MCF 10A (cell line): Measurements from ENCODE around the gene CCDC141. TPM values are rescaled to one million over a fixed set of nuclear protein-coding genes. Genes with fewer than 3 reads are reported as not detected.

Source experiments
- BruUV-seq: library from RNA; stranded (reverse); fragments of 400-500 nt; replicated peaks from 2 replicates; lab custom pipeline; 2021; lab: Mats Ljungman, UMichigan
- CTCF ChIA-PET: fragments of 300-600 bp; sonication (Branson Sonifier 250); formaldehyde crosslinking; extraction: SDS; loops from one replicate; lab custom pipeline; 2021; ENCODE audit warnings: antibody characterized with exemption, inconsistent platforms; lab: Yijun Ruan, JAX
- POLR2A ChIA-PET: fragments of 300-600, 350-650 bp; sonication (Branson Sonifier 250); formaldehyde crosslinking; extraction: SDS; loops from one replicate; lab custom pipeline; 2020; ENCODE audit warnings: antibody characterized with exemption, inconsistent platforms; lab: Yijun Ruan, JAX
- DNase-seq: peaks from one replicate; pipeline ENCODE4 v3.0.0-alpha.2; 2018; ENCODE audit not compliant: unreplicated experiment
- H3K27ac Mint-ChIP-seq: one replicate; pipeline ENCODE4 v1.8.0; 2022; ENCODE audit warnings: mild to moderate bottlenecking, low read depth, mixed read lengths; ENCODE audit not compliant: unreplicated experiment
- H3K27me3 Mint-ChIP-seq: one replicate; pipeline ENCODE4 v1.8.0; 2022; ENCODE audit warnings: mixed read lengths; ENCODE audit not compliant: insufficient read depth, unreplicated experiment
- H3K36me3 Mint-ChIP-seq: one replicate; pipeline ENCODE4 v1.8.0; 2022; ENCODE audit warnings: mild to moderate bottlenecking, moderate library complexity, mixed read lengths; ENCODE audit not compliant: insufficient read depth, unreplicated experiment
- H3K4me1 Mint-ChIP-seq: one replicate; pipeline ENCODE4 v1.8.0; 2022; ENCODE audit warnings: mixed read lengths; ENCODE audit not compliant: insufficient read depth, unreplicated experiment
- H3K4me3 Mint-ChIP-seq: one replicate; pipeline ENCODE4 v1.8.0; 2022; ENCODE audit warnings: mild to moderate bottlenecking, moderate library complexity, mixed read lengths; ENCODE audit not compliant: unreplicated experiment
- H3K9me3 Mint-ChIP-seq: one replicate; pipeline ENCODE4 v1.8.0; 2022; ENCODE audit warnings: mixed read lengths; ENCODE audit not compliant: unreplicated experiment
- CTCF ChIP-seq: fragments of 200-600 bp; IDR thresholded peaks from one replicate; pipeline ENCODE4 v1.8.0; 2022; ENCODE audit warnings: antibody characterized with exemption, mild to moderate bottlenecking; ENCODE audit not compliant: unreplicated experiment
- intact Hi-C: fragments of 100-400 bp; cut with micrococcal nuclease; formaldehyde crosslinking; loops from 2 replicates; pipeline ENCODE4 v1.14.1; 2022
- total RNA-seq: library from RNA; stranded (reverse); gene quantifications from 2 replicates; pipeline ENCODE4 v1.2.3, GENCODE V29; 2022

Gene CCDC141
- total RNA-seq, 1 experiment from 2014 or later, result not detected

GRCh38 chr2:178999476-178999875 is 50.5 kb downstream of the CCDC141 start:
- no peak for TF ChIP-seq CTCF
- CTCF ChIA-PET, result no interaction called here
- POLR2A ChIA-PET, result no interaction called here
- no peaks in the 10 kb centered on the region for H3K27me3 Mint-ChIP-seq
- BruUV-seq, result no TSS peak
- peaks cover 11% of the 10 kb centered on the region for H3K9me3 Mint-ChIP-seq
- no peaks in the 10 kb centered on the region for H3K4me1 Mint-ChIP-seq
- H3K4me3 Mint-ChIP-seq, result no peak overlapping the region
- H3K36me3 Mint-ChIP-seq, result no peaks in the 10 kb centered on the region
- H3K27ac Mint-ChIP-seq, result no peak overlapping the region
- intact Hi-C loops, result no loop called here
- DNase-seq, result no peak

- no peak for TF ChIP-seq CTCF
- CTCF ChIA-PET, result interaction anchor here (0.7 to 1.1 kb wide), 2 partner anchors 9 to 21 kb away, joined by 3 read pairs; no protein-coding TSS in a partner anchor
- intact Hi-C loops, result no loop called here
- Mint-ChIP-seq H3K4me3 (no peak overlapping the region), H3K9me3 (peaks cover 11% of the 10 kb centered on the region), H3K4me1 (no peaks in the 10 kb centered on the region), H3K27me3 (no peaks in the 10 kb centered on the region), H3K36me3 (no peaks in the 10 kb centered on the region), H3K27ac (no peak overlapping the region)
- no peak for DNase-seq
- no TSS peak for BruUV-seq
- POLR2A ChIA-PET, result no interaction called here
Observed at GRCh38 chr2:178998539-178998938, 51.4 kb downstream of the CCDC141 start.

DNA sequence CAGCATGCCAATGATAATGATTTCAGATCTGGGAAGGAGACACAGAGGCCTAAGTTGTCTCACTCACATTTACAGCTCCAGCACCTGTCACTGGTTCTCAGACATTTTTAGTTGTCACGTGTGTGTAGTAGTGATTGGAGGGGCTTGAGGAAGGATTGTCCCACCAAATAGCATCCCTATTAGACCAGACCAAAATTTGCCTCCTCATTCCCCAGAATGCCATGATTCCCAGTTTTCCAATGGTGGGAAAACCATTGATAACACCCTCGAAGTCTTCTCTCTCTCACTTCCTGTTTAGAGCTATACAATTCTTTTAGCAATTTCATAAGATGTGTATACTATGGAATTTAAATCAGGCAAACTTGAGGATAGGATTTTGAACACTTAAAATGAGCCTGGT is 52.5 kb downstream of the CCDC141 start:
- no TSS peak for BruUV-seq
- H3K4me3 Mint-ChIP-seq, result no peak overlapping the region
- ChIA-PET POLR2A (no interaction called here), CTCF (no interaction called here)
- no peak for TF ChIP-seq CTCF
- H3K27ac Mint-ChIP-seq, result no peak overlapping the region
- no peaks in the 10 kb centered on the region for H3K36me3 Mint-ChIP-seq
- H3K4me1 Mint-ChIP-seq, result no peaks in the 10 kb centered on the region
- no peak for DNase-seq
- intact Hi-C loops, result no loop called here
- no peaks in the 10 kb centered on the region for H3K27me3 Mint-ChIP-seq
- peaks cover 11% of the 10 kb centered on the region for H3K9me3 Mint-ChIP-seq

- no peaks in the 10 kb centered on the region for H3K4me1 Mint-ChIP-seq
- ChIA-PET POLR2A (no interaction called here), CTCF (no interaction called here)
- H3K36me3 Mint-ChIP-seq, result no peaks in the 10 kb centered on the region
- no peak for DNase-seq
- intact Hi-C loops, result no loop called here
- H3K9me3 Mint-ChIP-seq, result peaks cover 11% of the 10 kb centered on the region
- H3K4me3 Mint-ChIP-seq, result no peak overlapping the region
- H3K27me3 Mint-ChIP-seq, result no peaks in the 10 kb centered on the region
- TF ChIP-seq CTCF, result no peak
- BruUV-seq, result no TSS peak
- H3K27ac Mint-ChIP-seq, result no peak overlapping the region
Observed at GRCh38 chr2:178997067-178997466, 52.9 kb downstream of the CCDC141 start.
